Parathyroid adenoma (tissue), 2 donors: Measurements from ENCODE around the gene PCDH17.

Experiments
- H2AFZ ChIP-seq: fragments of 300-600 bp; sonication (generic); one replicate; pipeline ENCODE4 v1.7.0; 2017; ENCODE audit warnings: antibody characterized with exemption, mild to moderate bottlenecking
- H3K27ac ChIP-seq: fragments of 300-600 bp; sonication (generic); one replicate; pipeline ENCODE4 v1.7.0; 2017
- H3K27me3 ChIP-seq: fragments of 300-600 bp; sonication (generic); one replicate; pipeline ENCODE4 v1.7.0; 2017; ENCODE audit warnings: low read length; ENCODE audit not compliant: control insufficient read depth, insufficient read depth
- H3K36me3 ChIP-seq: fragments of 300-600 bp; sonication (generic); one replicate; pipeline ENCODE4 v1.7.0; 2017; ENCODE audit warnings: low read length; ENCODE audit not compliant: control insufficient read depth, insufficient read depth
- H3K4me1 ChIP-seq: fragments of 300-600 bp; sonication (generic); one replicate; pipeline ENCODE4 v1.7.0; 2017; ENCODE audit warnings: control low read depth
- H3K4me2 ChIP-seq: fragments of 300-600 bp; sonication (generic); one replicate; pipeline ENCODE4 v1.7.0; 2017; ENCODE audit warnings: low read length
- H3K4me3 ChIP-seq: fragments of 300-600 bp; sonication (generic); one replicate; pipeline ENCODE4 v1.7.0; 2017; ENCODE audit warnings: low read depth, low read length
- H3K79me2 ChIP-seq: fragments of 300-600 bp; sonication (generic); one replicate; pipeline ENCODE4 v1.7.0; 2017; ENCODE audit warnings: control low read depth
- H3K9ac ChIP-seq: fragments of 300-600 bp; sonication (generic); one replicate; pipeline ENCODE4 v1.7.0; 2017; ENCODE audit warnings: mild to moderate bottlenecking
- H3K9me3 ChIP-seq: fragments of 300-600 bp; sonication (generic); one replicate; pipeline ENCODE4 v1.7.0; 2017; ENCODE audit warnings: low read length; ENCODE audit not compliant: control insufficient read depth
- TF ChIP-seq, protein P1 (sequence below): fragments of 300-600 bp; sonication (generic); IDR thresholded peaks from one replicate; pipeline ENCODE4 v1.7.0; 2017; ENCODE audit warnings: antibody characterized with exemption, mild to moderate bottlenecking
- donor health status: primary hyperparathyroidism.

The PCDH17 gene

GRCh38 chr13:57666131-57666953 lies 34.8 kb downstream of the PCDH17 start:
- Histone ChIP-seq H3K9me3 (no peaks in the 10 kb centered on the region), H3K27ac (no peak overlapping the region), H3K4me1 (no peaks in the 10 kb centered on the region), H3K27me3 (no peaks in the 10 kb centered on the region), H3K79me2 (no peaks in the 10 kb centered on the region), H2AFZ (no peak overlapping the region), H3K4me3 (no peak overlapping the region), H3K4me2 (no peak overlapping the region), H3K9ac (no peak overlapping the region), H3K36me3 (no peaks in the 10 kb centered on the region)
- TF ChIP-seq, protein P1, sequence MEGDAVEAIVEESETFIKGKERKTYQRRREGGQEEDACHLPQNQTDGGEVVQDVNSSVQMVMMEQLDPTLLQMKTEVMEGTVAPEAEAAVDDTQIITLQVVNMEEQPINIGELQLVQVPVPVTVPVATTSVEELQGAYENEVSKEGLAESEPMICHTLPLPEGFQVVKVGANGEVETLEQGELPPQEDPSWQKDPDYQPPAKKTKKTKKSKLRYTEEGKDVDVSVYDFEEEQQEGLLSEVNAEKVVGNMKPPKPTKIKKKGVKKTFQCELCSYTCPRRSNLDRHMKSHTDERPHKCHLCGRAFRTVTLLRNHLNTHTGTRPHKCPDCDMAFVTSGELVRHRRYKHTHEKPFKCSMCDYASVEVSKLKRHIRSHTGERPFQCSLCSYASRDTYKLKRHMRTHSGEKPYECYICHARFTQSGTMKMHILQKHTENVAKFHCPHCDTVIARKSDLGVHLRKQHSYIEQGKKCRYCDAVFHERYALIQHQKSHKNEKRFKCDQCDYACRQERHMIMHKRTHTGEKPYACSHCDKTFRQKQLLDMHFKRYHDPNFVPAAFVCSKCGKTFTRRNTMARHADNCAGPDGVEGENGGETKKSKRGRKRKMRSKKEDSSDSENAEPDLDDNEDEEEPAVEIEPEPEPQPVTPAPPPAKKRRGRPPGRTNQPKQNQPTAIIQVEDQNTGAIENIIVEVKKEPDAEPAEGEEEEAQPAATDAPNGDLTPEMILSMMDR = no peak

DNA sequence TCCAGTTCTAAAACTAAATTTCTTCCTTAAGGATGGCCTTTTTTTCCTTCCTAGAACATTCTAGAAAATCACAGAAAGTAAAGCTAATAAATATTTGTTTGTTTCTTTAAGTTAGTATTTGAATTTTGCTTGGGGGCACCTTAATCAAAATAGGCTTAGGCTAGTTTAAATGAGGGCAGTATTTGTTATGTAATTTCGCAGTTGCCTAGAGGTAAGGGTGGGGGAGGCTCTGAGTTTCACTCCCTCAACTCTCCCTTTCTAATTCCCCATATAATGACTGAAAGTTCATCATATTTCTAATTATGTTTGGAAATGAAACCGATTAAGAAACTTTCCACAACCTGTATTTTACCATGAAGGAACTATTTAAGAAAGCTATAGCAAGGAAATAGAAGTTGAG lies 40.6 kb downstream of the PCDH17 start:
- H3K9me3 ChIP-seq = no peaks in the 10 kb centered on the region
- H3K9ac ChIP-seq = no peak overlapping the region
- TF ChIP-seq, protein P1 = no peak
- no peaks in the 10 kb centered on the region for H3K36me3 ChIP-seq
- no peaks in the 10 kb centered on the region for H3K79me2 ChIP-seq
- H3K27me3 ChIP-seq = no peaks in the 10 kb centered on the region
- H3K27ac ChIP-seq = no peak overlapping the region
- no peak overlapping the region for H3K4me3 ChIP-seq
- H3K4me2 ChIP-seq = no peak overlapping the region
- no peak overlapping the region for H2AFZ ChIP-seq
- no peaks in the 10 kb centered on the region for H3K4me1 ChIP-seq

GRCh38 chr13:57673197-57673596 lies 41.7 kb downstream of the PCDH17 start:
- H3K27me3 ChIP-seq = no peaks in the 10 kb centered on the region
- no peaks in the 10 kb centered on the region for H3K79me2 ChIP-seq
- H3K27ac ChIP-seq = no peak overlapping the region
- no peaks in the 10 kb centered on the region for H3K9me3 ChIP-seq
- TF ChIP-seq, protein P1 = no peak
- H3K4me1 ChIP-seq = no peaks in the 10 kb centered on the region
- H3K9ac ChIP-seq = no peak overlapping the region
- H3K4me3 ChIP-seq = no peak overlapping the region
- no peak overlapping the region for H2AFZ ChIP-seq
- no peak overlapping the region for H3K4me2 ChIP-seq
- H3K36me3 ChIP-seq = no peaks in the 10 kb centered on the region

- TF ChIP-seq, protein P1 = no peak
Measured at GRCh38 chr13:57675526-57675925, 44.0 kb downstream of the PCDH17 start.

GRCh38 chr13:57680609-57681008 lies 49.1 kb downstream of the PCDH17 start:
- Histone ChIP-seq H3K79me2 (no peaks in the 10 kb centered on the region), H3K4me3 (no peak overlapping the region)

More at GRCh38 chr13:57675526-57675925, 44.0 kb downstream of the PCDH17 start:
- no peaks in the 10 kb centered on the region for H3K79me2 ChIP-seq
- no peaks in the 10 kb centered on the region for H3K9me3 ChIP-seq
- H2AFZ ChIP-seq = no peak overlapping the region
- no peaks in the 10 kb centered on the region for H3K36me3 ChIP-seq
- H3K4me1 ChIP-seq = no peaks in the 10 kb centered on the region
- H3K4me3 ChIP-seq = no peak overlapping the region
- no peak overlapping the region for H3K9ac ChIP-seq
- no peaks in the 10 kb centered on the region for H3K27me3 ChIP-seq
- no peak overlapping the region for H3K4me2 ChIP-seq
- no peak overlapping the region for H3K27ac ChIP-seq

More at GRCh38 chr13:57680609-57681008, 49.1 kb downstream of the PCDH17 start:
- no peak overlapping the region for H3K9ac ChIP-seq
- no peaks in the 10 kb centered on the region for H3K4me1 ChIP-seq
- TF ChIP-seq, protein P1 = no peak
- no peaks in the 10 kb centered on the region for H3K27me3 ChIP-seq
- no peak overlapping the region for H3K4me2 ChIP-seq
- no peak overlapping the region for H2AFZ ChIP-seq
- no peaks in the 10 kb centered on the region for H3K36me3 ChIP-seq
- H3K9me3 ChIP-seq = no peaks in the 10 kb centered on the region
- no peak overlapping the region for H3K27ac ChIP-seq
